ENCODE data around the gene RNF115. TPM values are rescaled to one million over a fixed set of nuclear protein-coding genes. Genes with fewer than 3 reads are reported as not detected.
"Not testable (repeated sequence)": the region's sequence is repeated elsewhere in the genome, so short reads cannot be mapped to it uniquely, and the experiment has no call there.

RNF115 gene
- polyA plus RNA-seq, 1 donor: 25.6 TPM

- DNase-seq: no peak
These were observed 4.6 kb upstream of the RNF115 start for GRCh38 chr1:145828367-145829026.

- no peak for DNase-seq
These were observed 4.1 kb upstream of the RNF115 start for GRCh38 chr1:145827966-145828365.

- DNase-seq: no peak
These were observed 2.1 kb upstream of the RNF115 start for GRCh38 chr1:145826030-145826429.

GRCh38 chr1:145824499-145824842 lies 576 bp upstream of the RNF115 start:
- DNase-seq: no peak

- not testable (repeated sequence) for DNase-seq
These were observed 1.0 kb downstream of the RNF115 start for GRCh38 chr1:145822779-145823331.

- not testable (repeated sequence) for DNase-seq
These were observed 5.8 kb downstream of the RNF115 start for GRCh38 chr1:145818095-145818494.

- DNase-seq: not testable (repeated sequence)
These were observed 10.7 kb downstream of the RNF115 start for GRCh38 chr1:145812977-145813810.

GRCh38 chr1:145806844-145807243 lies 17.1 kb downstream of the RNF115 start:
- no peak for DNase-seq

- DNase-seq: no peak
These were observed 17.5 kb downstream of the RNF115 start for GRCh38 chr1:145806408-145806807.

GRCh38 chr1:145805057-145805456 lies 18.8 kb downstream of the RNF115 start:
- no peak for DNase-seq

GRCh38 chr1:145804235-145805045 lies 19.5 kb downstream of the RNF115 start:
- DNase-seq: no peak

GRCh38 chr1:145799806-145800205 lies 24.1 kb downstream of the RNF115 start:
- no peak for DNase-seq

GRCh38 chr1:145796753-145797152 lies 27.1 kb downstream of the RNF115 start:
- no peak for DNase-seq

- DNase-seq: no peak
These were observed 28.5 kb downstream of the RNF115 start for GRCh38 chr1:145795257-145795881.

- no peak for DNase-seq
These were observed 31.4 kb downstream of the RNF115 start for GRCh38 chr1:145792484-145792883.

- DNase-seq: not testable (repeated sequence)
These were observed 32.0 kb downstream of the RNF115 start for GRCh38 chr1:145791860-145792259.

- DNase-seq: no peak
These were observed 35.3 kb downstream of the RNF115 start for GRCh38 chr1:145788580-145788979.

GRCh38 chr1:145786271-145786670 lies 37.6 kb downstream of the RNF115 start:
- DNase-seq: no peak

- no peak for DNase-seq
These were observed 38.3 kb downstream of the RNF115 start for GRCh38 chr1:145785547-145785946.

- no peak for DNase-seq
These were observed 39.5 kb downstream of the RNF115 start for GRCh38 chr1:145784409-145784808.

- DNase-seq: no peak
These were observed 41.4 kb downstream of the RNF115 start for GRCh38 chr1:145782272-145783099.
